SH-SY5Y (cell line): Measurements from ENCODE around the gene EVPL.

Experiments used
- GATA2 ChIP-seq: IDR thresholded peaks from 2 replicates; pipeline ENCODE4 v1.6.1; 2011; ENCODE audit warnings: mild to moderate bottlenecking, low read depth, low read length
- GATA3 ChIP-seq: IDR thresholded peaks from 2 replicates; pipeline ENCODE4 v1.6.1; 2011; ENCODE audit warnings: low read depth, mild to moderate bottlenecking, low read length, moderate library complexity

EVPL gene

DNA sequence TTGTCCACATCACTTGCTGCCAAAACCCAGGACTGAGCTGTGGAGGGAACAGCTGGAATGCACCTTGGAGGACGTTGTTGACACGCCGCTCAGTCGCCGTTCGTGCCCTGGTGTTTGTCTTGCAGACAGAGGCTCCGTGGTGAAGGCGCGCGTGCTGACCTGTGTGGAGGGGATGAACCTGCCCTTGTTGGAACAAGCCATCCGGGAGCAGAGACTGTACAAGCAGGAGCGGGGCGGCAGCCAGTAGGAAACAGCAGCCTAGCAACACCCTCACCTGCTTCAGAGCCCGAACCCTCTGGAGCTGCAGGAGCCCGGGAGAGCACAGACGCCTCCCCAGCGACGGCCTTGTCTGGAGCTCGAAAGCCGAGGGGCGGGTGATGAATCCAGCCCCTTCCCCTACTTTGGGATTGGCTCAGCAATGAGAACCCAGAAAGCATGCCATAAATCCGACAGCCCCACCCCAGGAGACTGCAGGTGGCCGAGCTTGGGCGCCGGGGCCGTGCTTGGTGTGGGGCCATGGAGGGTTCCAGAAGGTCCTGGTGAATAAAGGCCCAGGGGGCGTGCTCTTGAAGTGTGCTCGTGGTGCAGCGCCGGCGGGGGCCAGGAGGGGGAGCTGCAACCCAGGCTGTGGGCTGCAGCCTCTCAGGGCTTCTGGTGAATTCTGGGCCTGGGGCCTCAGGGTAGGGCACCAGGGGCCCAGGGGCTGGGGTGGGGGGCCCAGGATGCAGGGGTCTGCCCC is 26.9 kb downstream of the EVPL start:
- TF ChIP-seq GATA3: no peak
- no peak for TF ChIP-seq GATA2

DNA sequence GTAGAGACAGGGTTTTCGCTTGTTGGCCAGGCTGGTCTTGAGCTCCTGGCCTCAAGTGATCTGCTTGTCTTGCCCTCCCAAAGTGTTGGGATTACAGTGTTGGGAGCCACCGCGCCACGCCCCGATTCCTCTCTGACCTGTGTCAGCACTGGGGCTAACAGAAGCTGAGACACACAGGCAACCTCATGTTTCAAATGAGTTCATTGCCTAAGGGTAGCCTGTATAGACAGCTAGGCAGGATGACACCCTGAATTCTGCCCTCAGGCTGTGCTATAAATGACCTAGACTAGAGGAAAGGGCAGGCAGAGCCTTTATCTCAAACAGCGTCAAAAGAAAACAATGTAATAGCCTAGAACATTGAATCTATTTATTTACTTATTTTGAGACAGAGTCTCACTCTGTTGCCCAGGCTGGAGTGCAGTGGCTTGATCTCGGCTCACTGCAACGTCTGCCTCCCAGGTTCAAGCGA is 28.7 kb downstream of the EVPL start:
- TF ChIP-seq GATA2 (no peak), GATA3 (no peak)

DNA sequence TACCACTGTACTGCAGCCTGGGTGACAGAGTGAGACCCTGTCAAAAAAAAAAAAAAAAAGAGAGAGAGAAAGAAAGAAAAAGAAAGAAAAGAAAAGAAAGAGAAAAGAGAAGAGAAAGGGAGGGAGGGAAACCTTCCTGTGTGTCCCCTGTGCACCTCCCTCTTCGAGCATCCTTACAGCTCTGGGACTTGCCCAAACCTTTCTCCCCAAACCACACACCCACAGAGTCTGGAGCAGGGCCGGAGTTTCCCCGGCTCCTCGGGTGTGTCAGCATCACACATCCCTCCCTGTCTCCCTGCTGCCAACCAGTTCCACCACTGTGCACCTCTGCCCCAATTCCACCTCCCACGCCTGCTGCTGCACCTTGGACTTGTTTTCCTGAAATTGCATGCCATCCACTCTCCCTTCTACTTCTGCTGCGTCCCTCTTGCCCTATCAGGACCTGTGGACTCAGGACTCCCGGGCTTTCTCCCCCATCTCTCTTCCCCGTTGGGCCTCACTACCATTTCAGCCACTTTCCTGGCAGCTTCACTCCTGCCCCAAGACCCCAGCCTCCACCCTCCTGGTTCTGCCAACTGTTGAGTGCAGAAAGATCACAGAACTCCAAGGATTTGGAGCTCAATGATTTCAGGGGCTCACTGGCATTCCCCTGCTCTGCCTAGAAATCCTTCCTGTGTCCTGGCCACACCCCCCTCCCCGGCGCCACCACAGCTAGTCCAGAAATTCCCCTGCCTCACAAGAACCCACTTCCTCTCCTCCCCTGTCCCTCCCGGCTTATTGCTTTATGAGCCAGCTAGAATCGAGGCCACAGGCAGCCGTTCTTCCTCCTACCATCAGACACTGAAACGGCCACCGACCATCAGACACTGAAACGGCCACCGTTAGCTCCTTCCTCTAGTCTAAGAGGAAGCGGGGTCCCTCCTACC is 30.2 kb downstream of the EVPL start:
- TF ChIP-seq GATA2: no peak
- no peak for TF ChIP-seq GATA3

DNA sequence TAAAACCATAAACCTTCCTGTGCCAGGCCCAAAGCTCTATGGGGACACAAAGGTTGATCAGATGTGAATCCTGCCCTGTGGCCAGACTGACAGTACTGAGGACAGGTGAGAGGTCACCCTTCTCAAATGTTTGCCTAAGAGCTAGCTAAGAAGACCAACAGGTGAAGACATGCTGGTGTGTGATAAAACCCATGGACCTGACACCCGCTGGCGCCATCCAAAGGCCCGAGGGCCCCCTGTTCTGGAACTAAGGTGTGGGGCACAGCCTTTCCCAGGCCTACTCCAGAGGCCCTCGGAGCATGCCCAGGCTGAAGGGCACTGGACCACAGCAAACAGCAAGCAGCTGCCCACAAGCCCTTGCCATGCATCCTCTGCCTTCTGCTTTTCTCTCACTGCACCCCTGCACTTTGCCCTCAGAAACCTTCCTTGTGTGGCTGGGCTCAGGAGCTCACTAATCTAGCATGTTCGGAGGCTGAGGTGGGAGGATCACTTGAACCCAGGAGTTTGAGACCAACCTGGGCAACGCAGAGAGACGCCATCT is 31.7 kb downstream of the EVPL start:
- no peak for TF ChIP-seq GATA2
- no peak for TF ChIP-seq GATA3

DNA sequence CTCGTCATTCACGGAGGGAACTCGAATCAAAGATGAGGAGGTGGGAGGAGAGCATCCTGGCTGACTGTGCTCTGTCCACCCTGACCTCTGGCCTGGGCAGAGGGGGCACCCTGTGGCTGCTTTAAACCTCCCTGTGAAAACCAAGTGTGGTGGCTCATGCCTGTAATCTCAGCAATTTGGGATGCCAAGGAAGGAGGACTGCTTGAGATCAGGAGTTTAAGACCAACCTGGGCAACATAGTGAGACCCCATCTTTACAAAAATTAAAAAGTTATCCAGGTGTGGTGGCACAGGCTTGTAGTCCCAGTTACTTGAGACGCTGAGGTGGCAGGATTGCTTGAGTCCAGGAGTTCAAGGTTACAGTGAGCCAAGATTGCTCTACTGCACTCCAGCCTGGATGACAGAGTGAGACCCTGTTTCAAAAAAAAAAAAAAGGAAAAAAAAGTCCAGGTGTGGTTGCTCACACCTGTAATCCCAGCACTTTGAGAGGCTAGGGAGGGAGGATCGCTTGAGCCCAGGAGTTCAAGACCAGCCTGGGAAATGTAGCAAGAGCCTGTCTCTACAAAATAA is 32.2 kb downstream of the EVPL start:
- TF ChIP-seq GATA2 (no peak), GATA3 (no peak)

DNA sequence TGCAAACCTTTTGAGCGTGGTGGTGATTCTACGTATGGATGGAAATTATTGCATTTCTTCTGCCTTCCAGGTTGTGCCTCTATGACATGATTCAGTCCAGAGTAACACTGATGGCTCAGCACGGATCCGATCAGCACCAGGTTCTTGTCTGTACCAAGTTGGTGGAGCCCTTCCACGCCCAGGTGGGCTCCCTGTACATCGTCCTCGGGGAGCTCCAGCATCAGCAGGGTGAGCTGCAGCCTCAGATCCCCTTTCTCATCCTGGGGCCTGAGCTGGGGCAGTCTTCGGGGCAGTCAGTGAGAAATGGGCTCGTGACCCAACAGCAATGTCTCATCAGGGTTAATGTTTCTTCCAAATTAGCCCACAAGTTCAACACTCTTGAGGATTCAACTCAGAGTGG is 35.7 kb downstream of the EVPL start:
- TF ChIP-seq GATA3 (no peak), GATA2 (no peak)

DNA sequence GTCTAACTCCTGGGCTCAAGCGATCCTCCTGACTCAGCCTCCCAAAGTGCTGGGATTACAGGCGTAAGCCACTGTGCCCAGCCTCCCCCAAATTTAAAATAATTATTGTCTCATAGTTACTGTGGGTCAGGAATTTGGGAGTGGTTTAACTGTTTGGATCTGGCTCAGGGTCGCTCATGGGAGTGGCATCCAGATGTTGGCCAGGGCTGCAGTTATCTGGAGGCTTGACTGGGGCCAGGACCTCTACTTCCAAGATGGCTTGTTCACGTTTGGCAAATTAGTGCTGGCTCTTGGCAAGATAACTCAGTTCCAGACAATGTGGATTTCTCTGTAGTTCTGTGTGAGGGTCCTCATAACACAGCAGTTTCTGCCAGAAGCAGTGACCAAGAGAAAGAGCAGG is 40.1 kb downstream of the EVPL start:
- TF ChIP-seq GATA3 (no peak), GATA2 (no peak)

DNA sequence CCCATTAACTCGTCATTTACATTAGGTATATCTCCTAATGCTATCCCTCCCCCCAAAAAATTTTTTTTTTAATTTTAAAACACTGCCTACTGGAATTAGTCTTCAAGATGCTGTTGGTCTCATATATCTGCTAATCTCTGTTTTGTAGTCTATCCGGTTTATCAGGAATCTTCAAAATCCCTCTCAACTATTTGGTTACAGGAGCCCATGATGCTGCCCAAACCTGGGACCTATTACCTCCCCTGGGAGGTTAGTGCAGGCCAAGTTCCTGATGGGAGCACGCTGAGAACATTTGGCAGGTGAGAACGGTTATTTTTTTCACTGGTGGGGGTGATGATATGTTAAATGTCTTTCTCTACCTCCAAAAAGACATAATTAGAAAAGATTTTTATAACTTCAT is 41.1 kb downstream of the EVPL start:
- no peak for TF ChIP-seq GATA2
- TF ChIP-seq GATA3: no peak

DNA sequence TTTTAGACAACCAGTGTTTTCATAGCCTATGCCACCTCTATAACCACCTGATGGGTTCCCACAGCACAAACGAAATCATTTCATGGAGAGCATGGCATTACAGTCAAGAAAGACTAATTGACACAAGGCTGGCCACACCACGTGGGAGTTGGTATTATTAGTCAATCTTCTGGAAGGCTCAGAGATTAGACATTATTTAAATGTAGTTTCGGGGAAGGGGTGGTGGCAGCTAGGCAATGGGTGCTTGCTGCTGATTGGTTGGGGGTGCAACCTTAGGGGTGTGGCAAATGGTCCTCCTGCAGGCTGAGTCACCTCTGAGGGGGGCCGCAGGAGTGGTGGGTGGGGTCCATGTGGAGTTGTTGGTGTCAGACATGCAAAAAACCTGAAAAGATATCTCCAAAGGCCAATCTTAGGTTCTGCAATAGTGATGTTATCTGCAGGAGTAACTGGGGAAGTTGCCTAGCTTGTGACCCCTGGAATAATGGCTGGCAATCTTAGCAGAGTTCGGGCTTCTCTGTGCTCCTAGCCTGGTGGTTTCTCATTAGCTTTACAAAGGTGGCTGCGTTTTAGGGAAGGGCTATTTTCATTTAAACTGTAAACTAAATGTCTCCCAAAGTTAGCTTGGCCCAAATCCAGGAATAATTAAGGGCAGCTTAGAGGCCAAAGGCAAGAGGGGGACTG is 43.5 kb downstream of the EVPL start:
- TF ChIP-seq GATA3 (no peak), GATA2 (no peak)

DNA sequence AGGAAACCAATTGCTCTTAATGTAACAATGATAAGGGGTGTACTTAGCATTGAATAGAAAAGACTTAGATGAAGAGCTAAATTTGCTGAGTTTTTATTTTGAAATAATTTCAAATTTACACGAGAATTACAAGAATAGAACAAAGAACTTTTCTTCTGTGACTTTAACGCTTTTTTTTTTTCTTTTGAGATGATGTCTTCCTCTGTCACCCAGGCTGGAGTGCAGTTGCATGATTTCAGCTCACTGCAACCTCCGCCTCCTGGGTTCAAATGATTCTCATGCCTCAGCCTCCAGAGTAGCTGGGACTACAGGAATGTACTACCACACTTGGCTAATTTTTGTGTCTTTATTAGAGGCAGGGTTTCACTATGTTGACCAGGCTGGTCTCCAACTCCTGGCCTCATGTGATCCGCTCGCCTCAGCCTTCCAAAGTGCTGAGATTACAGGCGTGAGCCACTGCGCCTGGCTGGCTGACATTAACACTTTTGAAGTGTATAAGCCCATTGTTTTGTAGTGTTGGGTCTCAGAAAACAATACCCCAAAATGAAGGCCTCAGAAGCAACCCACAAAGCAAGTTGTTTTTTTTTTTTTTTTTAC is 46.0 kb downstream of the EVPL start:
- TF ChIP-seq GATA3 (no peak), GATA2 (no peak)

DNA sequence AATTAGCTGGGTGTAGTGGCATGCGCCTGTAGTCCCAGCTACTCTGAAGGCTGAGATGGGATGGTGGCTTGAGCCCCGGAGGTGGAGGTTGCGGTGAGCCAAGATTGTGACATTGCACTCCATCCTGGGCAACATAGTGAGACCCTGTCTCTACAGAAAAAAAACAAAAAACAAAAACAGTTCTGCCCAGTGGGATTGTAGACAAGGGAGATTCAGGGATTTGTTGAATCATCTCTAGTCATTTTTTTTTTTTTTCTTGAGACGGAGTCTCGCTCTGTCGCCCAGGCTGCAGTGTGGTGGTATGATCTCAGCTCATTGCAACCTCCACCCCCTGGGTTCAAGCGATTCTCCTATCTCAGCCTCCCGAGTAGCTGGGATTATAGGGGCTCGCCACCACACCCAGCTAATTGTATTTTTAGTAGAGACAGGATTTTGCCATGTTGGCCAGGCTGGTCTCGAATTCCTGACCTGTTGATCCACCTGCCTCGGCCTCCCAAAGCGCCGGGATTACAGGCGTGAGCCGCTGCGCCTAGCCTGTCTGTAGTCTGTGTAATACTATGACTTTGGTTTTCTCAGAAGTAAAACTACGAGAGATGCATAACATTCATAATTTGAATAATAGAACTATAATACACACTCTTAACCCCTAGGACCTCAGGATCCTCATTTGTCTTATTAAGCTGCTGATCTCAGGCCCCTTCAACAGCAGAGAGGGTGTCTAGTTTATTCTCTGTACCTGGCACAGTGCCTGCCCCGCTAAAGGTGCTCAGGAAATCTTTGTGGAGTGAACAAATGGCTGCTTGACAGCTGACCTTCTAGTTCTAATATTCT is 46.7 kb downstream of the EVPL start:
- TF ChIP-seq GATA3 (no peak), GATA2 (no peak)

DNA sequence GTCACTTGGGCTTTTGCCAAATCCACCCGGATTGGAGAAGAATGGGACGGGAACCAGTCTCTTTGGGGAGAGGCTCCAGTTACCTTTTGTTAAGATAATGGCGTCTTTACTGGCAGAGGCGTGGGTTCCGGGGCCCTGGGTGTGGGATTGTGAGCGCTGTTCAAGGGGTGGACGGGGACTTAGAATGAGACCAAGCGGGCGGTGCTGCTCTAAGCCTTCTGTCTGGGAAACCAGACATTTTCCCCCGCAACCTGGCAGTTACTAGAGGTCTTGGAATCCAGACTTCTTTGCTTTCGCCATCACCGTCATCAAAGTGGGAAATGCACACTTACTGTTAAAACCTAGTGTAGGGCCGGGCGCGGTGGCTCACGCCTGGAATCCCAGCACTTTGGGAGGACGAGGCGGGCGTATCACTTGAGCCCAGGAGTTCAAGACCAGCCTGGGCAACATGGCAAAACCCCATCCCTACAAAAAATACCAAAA is 47.4 kb downstream of the EVPL start:
- no peak for TF ChIP-seq GATA3
- no peak for TF ChIP-seq GATA2
